ENCODE results near the gene TFIP11.

DNA sequence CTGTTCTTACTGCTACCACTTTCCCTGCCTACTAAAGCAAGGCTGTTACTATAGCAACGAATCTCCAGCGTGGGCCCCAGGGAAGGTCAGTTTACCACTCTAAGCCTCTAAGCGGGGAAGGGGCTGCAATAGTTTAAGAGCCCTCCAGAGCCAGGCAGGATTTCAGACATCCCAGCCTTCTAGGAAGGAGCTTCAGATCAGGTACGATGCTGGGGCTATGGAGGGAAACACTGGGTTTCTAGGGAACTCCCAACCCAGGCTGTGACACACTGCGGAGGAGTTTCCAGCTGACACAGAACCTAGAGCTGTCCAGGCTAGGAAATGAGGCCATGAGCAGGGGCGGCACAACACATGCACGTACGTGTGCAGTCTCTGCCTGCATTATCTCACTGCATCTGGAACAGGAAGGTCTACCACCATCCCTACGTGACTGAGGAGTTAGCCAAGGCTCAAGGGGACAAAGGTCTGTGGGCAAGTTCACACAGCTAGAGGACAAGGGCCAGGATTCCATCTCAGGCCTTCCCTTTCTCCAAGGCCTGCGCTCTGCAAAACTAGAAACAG, 49.1 kb downstream of the TFIP11 start:
- TF ChIP-seq, protein P1, sequence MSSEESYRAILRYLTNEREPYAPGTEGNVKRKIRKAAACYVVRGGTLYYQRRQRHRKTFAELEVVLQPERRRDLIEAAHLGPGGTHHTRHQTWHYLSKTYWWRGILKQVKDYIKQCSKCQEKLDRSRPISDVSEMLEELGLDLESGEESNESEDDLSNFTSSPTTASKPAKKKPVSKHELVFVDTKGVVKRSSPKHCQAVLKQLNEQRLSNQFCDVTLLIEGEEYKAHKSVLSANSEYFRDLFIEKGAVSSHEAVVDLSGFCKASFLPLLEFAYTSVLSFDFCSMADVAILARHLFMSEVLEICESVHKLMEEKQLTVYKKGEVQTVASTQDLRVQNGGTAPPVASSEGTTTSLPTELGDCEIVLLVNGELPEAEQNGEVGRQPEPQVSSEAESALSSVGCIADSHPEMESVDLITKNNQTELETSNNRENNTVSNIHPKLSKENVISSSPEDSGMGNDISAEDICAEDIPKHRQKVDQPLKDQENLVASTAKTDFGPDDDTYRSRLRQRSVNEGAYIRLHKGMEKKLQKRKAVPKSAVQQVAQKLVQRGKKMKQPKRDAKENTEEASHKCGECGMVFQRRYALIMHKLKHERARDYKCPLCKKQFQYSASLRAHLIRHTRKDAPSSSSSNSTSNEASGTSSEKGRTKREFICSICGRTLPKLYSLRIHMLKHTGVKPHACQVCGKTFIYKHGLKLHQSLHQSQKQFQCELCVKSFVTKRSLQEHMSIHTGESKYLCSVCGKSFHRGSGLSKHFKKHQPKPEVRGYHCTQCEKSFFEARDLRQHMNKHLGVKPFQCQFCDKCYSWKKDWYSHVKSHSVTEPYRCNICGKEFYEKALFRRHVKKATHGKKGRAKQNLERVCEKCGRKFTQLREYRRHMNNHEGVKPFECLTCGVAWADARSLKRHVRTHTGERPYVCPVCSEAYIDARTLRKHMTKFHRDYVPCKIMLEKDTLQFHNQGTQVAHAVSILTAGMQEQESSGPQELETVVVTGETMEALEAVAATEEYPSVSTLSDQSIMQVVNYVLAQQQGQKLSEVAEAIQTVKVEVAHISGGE (tag by site-specific recombination; conservative IDR thresholded peaks at IDR 0.05; ENCODE audit: low read depth) = no peak
- TF ChIP-seq ZNF2 (tag by site-specific recombination; IDR thresholded peaks at IDR 0.05) = no peak

All from HEK293 (cell line).